GM19240 (cell line): ENCODE data around the gene SLC30A3.
"Not testable (repeated sequence)": the region's sequence is repeated elsewhere in the genome, so short reads cannot be mapped to it uniquely, and the experiment has no call there.

Experiments used
- DNase-seq: peaks from one replicate; pipeline ENCODE4 v3.0.0; 2011; ENCODE audit warnings: low spot score; ENCODE audit not compliant: insufficient read length

SLC30A3 gene

DNA sequence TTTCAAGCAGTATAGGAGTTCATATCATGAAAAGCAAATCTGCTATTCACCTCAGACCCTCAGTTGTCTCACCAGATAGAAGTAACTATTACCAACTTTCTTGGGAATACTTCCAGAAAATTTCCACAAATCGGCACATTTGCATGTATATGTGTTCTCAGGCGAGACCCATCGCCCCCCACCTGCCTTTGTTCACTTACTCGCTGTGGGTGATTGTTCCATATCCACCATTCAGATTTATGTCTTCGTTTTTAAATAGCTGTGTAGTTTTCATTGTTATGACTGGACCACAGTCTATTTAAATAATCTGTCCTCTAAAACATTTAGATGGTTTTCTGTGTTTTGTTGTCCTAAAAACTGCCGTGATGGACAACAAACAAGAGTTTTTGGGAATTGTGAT, 22.6 kb upstream of the SLC30A3 start:
- DNase-seq, result no peak

DNA sequence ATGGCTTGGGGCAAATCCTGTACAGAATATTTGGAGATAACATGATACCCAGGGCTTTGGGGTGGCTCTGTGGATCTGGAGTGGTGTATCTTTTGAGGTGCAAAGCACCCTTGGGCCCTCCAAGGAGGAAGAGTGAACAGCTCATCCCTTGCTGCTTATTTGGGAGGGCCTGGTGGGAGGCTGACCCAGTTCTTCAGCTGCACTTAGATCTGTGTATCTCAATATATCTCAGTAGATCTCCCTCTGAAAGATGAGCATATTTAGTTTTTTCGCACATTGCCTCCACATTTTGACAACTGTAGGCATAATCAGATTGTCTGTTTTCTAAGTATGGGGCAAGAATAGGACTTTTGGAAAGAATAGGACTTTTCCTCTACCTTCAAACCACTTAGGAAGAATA, 22.1 kb upstream of the SLC30A3 start:
- no peak for DNase-seq

DNA sequence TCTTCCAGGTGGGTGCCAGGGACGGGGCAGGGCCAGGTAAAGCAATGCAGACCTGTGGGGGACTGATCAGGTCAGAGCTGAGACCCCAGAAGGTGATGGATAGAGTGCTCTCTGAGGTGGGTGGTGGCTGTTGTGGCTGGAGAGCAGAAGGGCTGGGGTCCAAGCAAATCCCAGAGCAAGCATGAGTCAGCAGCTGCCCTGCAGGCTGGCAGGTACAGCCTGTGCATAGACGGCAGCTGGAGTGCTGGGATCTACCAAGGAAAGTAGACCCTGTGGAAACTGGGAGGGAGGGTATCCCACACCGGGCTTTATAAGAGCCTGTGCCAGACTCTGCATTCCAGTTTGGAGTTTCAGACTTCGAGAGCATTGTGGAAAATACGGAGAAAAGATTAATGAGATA, 20.0 kb upstream of the SLC30A3 start:
- no peak for DNase-seq

DNA sequence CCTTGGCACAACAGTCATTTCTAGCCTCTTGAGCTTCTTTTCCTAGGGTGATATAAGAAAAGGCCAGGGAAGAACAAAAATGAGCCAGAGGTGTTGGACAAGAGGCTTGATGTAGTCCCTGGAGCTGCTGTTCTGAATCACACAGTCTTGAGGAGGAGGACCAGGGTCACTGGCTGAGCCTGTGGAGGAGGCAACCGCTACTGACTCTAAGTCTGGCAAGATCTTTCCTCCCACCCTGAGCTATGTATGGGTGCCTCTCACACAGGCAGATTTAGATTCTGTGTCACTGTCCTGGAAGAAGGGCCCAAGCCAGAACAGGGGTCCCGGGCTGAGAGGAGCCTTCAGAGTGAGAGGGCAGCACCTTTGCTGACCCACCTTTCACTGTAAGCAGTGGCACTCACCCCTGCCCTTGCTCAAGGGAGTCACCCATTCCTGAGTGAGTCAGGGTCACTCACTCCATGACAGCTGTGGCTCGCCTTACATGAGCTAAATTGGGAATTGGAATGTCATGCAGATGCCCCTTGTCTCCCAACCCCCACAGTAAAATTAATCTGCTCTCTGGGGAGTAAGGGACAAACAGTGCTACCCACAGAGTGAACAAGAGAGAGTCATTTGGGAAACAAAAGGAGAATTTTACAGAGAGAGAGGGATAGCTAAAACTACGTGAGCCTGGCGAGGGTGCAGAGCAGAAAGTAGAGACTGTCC, 19.2 kb upstream of the SLC30A3 start, which contains the start of gene TRIM54:
TSS of gene TRIM54 (plus strand) at position 575 of the 705 bp plus-strand sequence. CDS start 303 bp downstream, outside the sequence.
- no peak for DNase-seq

DNA sequence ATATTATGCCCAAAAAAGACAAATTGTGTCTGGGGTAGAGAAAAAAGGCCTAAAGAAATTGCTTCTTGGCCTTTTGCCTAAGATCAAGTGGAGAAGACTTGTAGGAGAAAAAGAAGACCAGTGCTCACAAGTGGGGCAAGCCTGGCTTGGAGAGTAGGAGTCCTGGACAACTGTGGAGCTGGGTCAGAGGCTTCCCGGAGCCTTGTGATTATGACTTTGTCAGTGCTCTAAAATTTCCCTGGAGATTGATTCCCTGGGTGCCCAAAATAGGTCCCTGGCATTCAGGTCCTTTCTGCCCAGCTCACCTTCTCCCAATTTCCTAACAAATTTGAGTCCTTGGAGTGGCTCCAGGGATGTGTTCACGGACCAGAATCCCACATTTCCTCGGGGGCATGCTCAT, 18.6 kb upstream of the SLC30A3 start:
- DNase-seq, result no peak

DNA sequence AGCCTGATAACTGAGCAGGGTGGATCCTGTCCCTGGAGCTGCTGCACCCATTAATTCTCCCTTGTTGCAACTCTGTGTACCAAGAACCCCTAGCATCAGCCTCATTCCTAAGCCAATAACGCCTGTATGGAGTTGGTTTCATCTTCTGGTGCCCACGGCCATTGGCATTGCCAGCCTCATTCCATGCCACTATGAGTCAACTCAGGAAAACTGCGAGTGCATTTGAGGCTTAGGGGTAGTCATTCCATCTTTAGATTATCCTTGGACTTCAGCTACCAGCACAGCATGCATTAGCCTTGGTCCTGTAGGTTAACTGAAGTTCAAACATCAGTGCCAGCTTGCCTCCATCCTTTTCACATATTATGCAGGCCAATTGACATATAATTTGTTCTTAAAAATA, 18.0 kb upstream of the SLC30A3 start:
- DNase-seq, result no peak

DNA sequence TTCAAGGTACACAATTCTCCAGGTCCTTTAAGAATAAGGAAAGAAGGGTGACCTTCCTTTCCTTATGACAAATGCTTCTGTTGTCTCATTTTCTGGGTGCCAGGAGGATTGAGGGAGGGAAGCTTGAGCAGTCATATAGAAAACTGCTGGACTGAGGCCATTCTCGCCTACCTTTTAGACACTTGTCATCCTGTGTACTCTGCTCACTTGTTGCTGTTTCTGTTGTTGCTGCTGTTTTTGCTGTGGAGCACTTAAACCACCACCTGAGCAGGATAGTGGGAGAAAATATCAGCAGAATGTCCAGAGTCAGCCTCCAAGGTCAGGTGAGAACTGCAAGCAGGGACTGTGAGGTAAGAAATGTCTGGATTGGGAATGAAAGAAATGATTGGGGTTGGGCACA, 15.2 kb upstream of the SLC30A3 start:
- no peak for DNase-seq

DNA sequence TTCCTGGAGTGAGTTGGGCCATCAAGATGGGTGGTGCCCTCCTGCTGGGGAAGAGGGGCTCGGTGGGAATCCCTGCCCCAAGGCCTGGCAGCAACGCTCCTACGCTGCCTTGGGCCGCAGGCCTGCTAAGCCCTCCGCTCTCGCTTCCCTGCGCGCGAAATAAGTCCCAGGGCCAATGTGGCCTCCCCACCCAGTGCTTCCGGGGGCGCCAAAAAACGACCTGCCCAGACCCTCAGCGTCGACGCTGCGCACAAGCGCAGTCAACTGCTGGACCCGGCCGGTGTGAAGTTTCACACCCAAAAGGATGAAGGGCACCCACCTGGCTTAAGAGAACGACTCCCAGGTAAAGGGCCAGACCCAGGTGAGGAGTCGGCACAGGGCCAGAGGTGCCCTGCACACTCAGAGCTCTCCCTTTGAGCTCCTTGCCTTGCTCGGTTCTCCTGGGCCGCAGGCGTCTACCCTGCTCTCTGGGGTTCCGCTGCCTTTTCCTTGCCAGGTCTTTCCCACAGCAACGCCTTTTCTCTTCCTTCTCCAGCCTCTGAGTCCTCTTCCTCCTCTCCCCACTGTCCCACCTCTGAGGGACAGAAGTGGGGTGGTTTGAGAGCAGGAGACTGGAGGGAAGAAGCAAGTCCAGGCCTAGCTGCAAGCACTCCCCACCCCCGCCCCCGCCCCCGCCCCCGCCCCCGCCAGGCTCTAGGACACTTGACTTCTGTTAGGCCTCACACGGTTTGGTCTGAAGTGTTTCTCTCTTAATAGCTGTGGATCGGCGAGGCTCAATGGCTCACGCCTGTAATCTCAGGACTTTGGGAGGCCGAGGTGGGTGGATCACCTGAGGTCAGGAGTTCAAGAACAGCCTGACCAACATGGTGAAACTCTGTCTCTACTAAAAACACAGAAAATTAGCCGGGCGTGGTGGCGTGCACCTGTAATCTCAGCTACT, 12.6 kb upstream of the SLC30A3 start, which contains the start of gene DNAJC5G:
TSS of gene DNAJC5G (plus strand) at position 223 of the 940 bp plus-strand sequence. CDS start 1,296 bp downstream, outside the sequence.
- DNase-seq, result no peak

DNA sequence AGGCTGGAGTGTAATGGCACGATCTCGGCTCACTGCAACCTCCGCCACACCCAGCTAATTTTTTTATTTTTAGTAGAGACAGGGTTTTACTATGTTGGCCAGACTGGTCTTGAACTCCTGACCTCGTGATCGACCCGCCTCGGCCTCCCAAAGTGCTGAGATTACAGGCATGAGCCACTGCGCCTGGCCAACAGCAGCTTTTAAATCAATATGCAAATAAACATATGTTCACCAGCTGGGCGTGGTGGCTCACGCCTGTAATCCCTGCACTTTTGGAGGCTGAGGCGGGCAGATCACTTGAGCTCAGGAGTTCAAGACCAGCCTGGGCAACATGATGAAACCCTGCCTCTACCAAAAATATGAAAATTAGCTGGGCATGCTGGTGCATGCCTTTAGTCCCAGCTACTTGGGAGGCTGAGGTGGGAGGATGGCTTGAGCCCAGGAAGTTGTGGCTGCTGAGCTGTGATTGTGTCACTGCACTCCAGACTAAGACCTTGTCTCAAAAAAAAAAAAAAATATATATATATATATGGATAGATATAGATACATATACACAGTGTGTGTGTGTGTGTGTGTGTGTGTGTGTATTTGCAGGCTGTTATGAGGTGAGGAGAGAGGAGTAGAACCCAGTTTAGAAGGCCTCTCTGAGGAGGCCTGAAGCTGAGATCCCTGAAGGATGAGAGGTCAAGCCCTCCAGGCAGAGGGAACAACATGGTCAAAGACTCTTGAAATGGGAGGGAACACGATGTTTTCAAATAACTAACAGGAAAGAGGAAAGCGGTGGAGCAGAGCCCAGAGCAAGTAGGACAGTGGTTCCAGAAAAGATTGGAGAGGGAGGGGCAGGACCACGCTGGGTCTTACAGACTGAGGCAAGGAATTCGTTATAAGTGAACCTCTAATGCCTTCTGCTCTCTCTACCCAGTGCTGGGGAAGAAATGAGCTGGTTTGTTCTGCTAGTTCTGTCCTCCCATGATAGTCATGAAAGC, 10.0 kb upstream of the SLC30A3 start:
- not testable (repeated sequence) for DNase-seq

DNA sequence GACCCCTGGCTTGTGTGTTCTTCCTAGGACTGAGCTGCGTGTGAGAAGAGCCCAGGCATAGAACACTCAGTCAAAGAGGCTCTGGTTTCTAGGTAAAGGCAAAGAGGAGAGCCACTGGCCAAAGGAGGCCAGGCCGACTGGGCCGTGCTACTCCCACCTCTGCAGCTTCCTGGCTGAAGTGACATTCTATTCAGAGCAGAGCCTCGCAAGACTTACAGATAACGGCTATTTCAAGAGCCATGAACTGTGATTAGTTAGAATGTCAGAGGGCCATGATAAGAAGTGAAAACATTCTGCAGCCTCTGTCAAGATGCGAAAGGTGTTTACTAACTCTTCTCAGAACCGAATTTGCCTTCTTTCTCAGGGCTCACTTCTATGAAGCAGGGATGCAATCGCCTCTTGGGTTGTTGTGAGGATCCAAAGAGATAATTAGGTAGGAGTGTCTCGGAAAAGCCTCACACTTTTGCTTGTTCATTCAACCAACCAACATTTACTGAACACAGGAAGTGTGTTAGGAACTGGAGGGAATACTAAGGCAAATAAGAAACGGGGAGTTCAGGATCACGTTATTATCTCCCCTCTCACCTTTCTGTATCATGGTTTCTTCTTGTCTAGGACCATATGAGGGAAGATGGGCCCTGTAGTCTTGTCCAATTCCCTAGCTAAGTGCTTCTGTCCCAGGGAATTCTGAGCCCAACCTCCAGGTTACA, 8.9 kb upstream of the SLC30A3 start:
- no peak for DNase-seq

DNA sequence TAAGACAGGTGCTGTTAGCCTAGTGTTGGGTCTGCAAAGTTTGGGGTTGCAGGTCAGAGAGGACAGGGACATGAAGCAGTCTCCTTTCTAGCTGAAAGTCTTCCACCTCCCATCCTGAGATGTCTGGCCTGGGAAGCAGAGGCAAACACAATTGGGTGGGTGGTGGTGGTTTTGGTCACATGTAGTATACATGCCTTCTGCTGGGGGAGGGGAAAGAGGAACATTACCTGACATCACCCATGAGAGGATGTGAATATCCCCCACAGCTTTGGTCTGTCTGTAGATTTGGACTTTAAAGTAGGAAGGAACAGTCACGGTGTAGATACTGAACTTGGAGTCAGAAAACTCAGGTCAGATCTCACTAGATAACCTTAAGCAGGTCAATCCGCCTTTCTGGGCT, 7.8 kb upstream of the SLC30A3 start:
- DNase-seq, result no peak

DNA sequence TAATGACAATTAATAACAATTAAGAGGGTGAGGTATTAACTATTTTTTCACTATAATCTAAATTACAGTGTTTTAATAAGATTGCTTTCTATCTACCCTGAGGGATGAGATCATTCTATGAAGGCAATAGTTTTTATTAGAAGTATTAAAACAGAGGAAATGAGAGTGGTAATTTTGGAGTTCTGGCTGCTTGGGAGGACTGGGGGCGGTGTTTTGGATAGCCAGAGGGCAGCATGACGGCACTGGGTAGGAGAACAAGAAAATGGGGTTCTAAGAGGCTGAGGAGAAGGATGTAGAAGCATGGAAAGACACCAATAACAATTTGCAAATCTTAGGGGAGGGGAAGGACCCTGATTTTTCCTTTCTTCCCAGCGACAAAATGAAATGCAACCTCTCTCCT, 7.3 kb upstream of the SLC30A3 start:
- no peak for DNase-seq

DNA sequence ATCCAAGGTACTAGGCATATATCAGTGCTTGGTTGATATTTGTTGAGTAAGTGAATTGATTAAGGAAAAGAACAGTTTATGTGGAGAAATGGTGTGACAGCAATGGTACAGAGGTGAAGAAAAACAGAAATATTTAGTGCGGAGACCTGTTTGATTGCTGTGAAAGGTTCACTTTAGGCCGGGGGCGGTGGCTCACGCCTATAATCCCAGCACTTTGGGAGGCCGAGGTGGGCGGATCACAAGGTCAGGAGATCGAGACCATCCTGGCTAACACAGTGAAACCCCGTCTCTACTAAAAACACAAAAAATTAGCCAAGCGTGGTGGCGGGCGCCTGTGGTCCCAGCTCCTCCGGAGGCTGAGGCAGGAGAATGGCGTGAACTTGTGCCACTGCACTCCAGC, 5.4 kb upstream of the SLC30A3 start:
- DNase-seq, result not testable (repeated sequence)

DNA sequence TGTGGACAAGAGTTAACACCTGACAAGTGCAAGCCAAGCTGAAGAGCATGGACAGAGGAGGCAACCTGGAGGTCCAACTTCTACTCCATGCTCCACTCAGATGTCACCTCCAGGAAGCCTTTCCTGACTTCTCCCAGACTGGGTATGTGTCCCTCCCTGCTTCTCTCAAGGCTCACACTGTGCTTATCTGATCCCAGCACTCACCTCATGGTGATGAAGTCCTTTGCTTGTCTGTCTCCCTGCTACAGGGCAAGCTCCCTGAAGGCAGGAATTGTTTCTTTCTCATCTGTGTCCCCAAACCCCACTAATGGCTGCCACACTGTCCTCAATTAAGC, 2.7 kb upstream of the SLC30A3 start:
- DNase-seq, result no peak

DNA sequence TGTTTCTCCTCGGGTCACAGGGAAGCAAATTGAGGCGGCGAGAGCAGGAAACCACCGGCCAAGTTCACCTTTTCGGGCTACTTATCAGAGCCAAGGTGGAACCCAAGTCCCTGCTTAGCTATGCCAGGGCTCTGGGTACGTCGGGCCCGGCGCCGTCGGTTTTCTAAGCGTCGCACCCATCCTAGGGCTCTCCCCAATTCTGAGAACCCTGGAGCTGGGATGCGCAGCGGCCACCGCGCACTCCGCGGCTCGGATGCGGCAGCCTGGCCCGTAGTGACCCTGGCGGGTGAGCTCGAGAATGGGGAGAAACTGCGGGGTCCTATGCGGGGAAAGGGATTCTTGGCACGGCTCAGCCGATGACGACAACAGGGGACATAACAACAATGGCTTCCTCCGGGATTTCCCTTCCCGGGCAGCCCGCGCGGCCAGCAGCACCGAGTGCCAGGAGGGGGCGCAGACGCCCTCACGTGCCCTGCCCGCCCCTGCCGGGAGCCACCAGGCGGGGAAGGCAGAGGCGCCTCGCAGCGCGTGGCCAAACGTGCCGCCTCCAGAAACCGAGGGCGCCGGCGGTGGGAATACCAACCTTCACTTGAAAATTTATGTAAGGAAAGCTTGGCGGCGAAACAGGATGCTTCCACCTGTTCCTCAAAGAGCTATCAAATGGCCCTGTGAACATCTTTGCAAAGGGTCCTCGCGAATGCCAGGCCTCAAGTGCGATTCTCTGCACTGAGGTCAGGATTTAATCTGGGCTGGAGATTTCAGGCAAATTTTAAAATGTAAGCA, 2.1 kb upstream of the SLC30A3 start:
- peak; percentile 55 for DNase-seq

DNA sequence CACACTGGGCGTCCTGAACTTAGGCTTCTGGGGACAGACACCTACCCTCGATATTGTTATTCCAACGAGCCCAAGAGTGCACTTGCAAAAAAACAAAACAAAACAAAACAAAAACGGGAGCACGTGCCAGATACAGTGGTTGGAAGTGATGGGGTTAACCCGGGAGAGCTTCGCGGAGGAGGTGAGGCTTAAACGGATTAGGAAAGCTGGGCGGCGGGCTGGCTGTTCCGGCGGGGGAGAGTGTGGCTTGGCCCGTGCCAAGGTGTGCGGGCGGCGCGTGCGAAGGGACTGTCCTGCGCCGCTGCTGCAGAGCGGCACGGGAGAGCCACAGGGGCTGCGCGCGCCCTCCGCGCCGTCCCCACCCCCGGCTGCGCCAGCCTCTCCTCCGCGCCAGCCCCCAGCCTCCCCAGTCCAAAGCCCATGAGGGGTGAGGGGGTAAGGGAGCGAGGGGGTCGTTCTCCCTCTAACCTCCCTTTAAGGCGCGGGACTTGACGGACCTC, 1.5 kb upstream of the SLC30A3 start:
- no peak for DNase-seq

DNA sequence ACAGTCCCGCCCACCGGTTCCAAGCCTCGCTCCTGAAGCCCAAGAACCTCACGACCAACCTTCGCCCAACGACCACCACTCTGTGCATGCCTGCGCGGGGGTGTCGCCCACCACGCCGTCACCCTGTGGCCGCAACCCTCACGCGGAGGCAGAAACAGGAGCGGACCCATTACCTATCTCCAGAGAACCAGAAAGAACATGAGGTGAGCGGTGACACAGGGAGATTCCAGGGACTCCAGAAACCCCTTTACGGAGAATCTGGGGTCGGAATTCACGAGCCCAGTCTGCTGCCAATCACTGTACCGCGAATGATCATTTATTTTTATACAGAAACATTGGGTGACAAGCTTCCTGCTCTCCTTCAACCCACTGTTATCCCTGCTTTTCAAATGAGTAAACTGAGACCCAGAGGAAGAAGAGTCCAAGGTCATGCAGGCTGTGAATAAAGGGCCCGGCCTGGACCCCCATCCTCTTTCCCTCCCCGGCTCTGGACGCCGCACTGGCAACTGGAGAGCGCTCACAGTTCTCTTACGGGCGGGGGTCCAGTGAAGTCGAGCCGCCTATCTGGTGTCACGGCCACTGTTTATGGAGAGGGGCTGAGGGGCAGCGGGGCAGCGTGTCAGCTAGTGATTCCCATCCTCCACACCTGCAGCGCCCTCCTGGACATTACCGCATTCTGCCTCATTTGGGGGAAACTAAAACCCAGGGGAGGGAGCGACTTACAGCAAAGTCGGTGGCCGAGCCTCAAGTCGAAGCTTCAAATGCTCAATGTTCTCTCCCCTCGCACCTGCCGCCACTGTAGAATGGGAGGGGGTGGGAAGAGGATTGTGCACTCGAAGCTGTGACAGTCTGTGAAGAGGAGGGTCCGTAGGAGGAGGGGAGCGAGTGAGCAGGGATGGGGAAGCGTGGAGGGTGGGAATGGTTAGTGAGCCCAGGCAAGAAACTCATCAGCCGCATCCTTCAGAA, 723 bp upstream of the SLC30A3 start:
- DNase-seq, result no peak

DNA sequence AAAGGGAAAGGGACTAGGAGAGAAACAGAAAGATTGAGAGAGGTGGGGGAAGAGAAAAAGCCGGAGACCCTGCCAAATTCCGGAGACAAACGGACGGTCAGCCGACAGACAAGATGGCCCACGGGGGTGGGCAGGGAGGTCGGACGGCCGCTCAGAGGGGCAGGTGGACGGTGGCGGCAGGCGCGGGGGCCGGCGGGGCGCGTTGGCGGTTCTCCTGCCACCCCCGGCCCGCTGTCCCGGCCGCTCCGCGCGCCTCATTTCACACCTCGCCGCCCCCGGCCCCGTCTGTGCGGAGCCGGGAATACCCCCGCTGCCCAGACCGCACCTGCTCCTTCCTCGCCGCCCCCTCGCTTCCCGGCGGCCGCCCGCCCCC, 935 bp downstream of the SLC30A3 start:
- no peak for DNase-seq
